ENCODE measurements around the gene CDCP2. TPM values are rescaled to one million over a fixed set of nuclear protein-coding genes. Genes with fewer than 3 reads are reported as not detected.
A peak's percentile ranks its signal among the peaks of the same experiment; 100 is the strongest.

The CDCP2 gene
- total RNA-seq, 4 donors from 2014 or later = not detected

DNA sequence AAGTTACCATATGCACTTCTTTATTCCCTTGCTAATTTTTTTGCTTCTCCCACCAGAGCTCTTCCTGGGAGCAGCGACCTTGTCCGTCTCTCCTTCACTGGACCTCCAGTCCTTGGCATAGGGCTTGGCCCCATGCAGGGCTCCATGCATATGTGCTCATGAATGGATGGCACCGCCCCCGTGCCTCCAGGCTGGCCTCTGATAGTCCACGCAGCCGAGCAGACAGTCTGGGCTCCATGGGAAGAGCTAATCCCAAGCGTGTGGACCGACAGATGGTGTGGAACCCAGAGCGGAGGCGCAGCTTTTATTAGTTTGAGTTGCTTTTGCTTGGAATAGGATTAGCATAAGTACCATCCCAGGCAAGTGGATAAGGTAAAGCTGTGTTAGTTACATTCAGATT lies 41.8 kb downstream of the CDCP2 start:
- Histone ChIP-seq H3K4me1 (no peaks in the 10 kb centered on the region), H3K4me3 (no peak overlapping the region), H3K36me3 (no peaks in the 10 kb centered on the region), H3K27me3 (no peaks in the 10 kb centered on the region), H3K27ac (no peak overlapping the region), H3K9me3 (no peaks in the 10 kb centered on the region)
- WGBS = 97% methylated on average over 10 of the region's 10 CpGs
- no peak for TF ChIP-seq POLR2AphosphoS5 (IDR thresholded peaks at IDR 0.05)
- no peak for TF ChIP-seq EP300 (IDR thresholded peaks at IDR 0.05)
- no peak for TF ChIP-seq POLR2A (IDR thresholded peaks at IDR 0.05)
- no peak for TF ChIP-seq CTCF (IDR thresholded peaks at IDR 0.05)
- peak in 1 of 2 donors; percentile 61 for DNase-seq (ENCODE audit: low spot score in 2 of 2)

GRCh38 chr1:54109129-54110090 lies 43.4 kb downstream of the CDCP2 start:
- H3K4me1 ChIP-seq = no peaks in the 10 kb centered on the region
- WGBS = 87% methylated on average over 6 of the region's 6 CpGs
- no peaks in the 10 kb centered on the region for H3K36me3 ChIP-seq
- H3K4me3 ChIP-seq = no peak overlapping the region
- TF ChIP-seq POLR2A (IDR thresholded peaks at IDR 0.05) = no peak
- no peak for TF ChIP-seq CTCF (IDR thresholded peaks at IDR 0.05)
- no peak for TF ChIP-seq EP300 (IDR thresholded peaks at IDR 0.05)
- no peak for TF ChIP-seq POLR2AphosphoS5 (IDR thresholded peaks at IDR 0.05)
- no peaks in the 10 kb centered on the region for H3K27me3 ChIP-seq
- DNase-seq (ENCODE audit: low spot score in 2 of 2) = no peak
- H3K9me3 ChIP-seq = no peaks in the 10 kb centered on the region
- no peak overlapping the region for H3K27ac ChIP-seq

GRCh38 chr1:54108156-54108555 lies 44.6 kb downstream of the CDCP2 start:
- Histone ChIP-seq H3K4me3 (no peak overlapping the region), H3K9me3 (no peaks in the 10 kb centered on the region), H3K36me3 (no peaks in the 10 kb centered on the region), H3K4me1 (no peaks in the 10 kb centered on the region), H3K27me3 (no peaks in the 10 kb centered on the region), H3K27ac (no peak overlapping the region)
- TF ChIP-seq POLR2A (IDR thresholded peaks at IDR 0.05) (no peak), CTCF (IDR thresholded peaks at IDR 0.05) (no peak), POLR2AphosphoS5 (IDR thresholded peaks at IDR 0.05) (no peak), EP300 (IDR thresholded peaks at IDR 0.05) (no peak)
- WGBS = 95% methylated on average over 3 of the region's 3 CpGs
- DNase-seq (ENCODE audit: low spot score in 2 of 2) = no peak

GRCh38 chr1:54107131-54107530 lies 45.7 kb downstream of the CDCP2 start:
- 45% methylated on average over 2 of the region's 2 CpGs for WGBS
- Histone ChIP-seq H3K36me3 (no peaks in the 10 kb centered on the region), H3K4me1 (no peaks in the 10 kb centered on the region), H3K9me3 (no peaks in the 10 kb centered on the region), H3K4me3 (no peak overlapping the region), H3K27me3 (no peaks in the 10 kb centered on the region), H3K27ac (no peak overlapping the region)
- no peak for DNase-seq (ENCODE audit: low spot score in 2 of 2)
- TF ChIP-seq EP300 (IDR thresholded peaks at IDR 0.05) (no peak), CTCF (IDR thresholded peaks at IDR 0.05) (no peak), POLR2A (IDR thresholded peaks at IDR 0.05) (no peak), POLR2AphosphoS5 (IDR thresholded peaks at IDR 0.05) (no peak)

DNA sequence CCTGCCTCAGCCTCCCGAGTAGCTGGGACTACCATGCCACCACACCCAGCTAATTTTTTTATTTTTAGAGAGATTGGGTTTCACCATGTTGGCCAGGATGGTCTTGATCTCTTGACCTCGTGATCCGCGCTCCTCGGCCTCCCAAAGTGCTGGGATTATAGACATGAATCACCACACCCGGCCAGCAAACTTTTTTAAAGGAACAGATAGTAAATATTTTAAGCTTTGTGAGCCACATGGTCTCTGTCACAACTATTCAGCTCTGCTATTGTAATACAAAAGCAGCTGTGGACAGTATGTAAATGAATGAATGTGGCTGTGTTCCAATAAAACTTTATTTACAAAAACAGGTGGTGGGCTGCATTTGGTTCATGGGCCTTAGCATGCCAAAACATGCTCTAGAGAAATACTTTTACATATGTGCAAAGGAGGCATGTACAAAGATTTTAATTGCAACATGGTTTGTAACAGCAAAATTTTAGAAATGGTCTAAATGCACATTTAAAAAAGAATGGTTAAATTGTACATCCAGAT lies 47.0 kb downstream of the CDCP2 start:
- Histone ChIP-seq H3K36me3 (no peaks in the 10 kb centered on the region), H3K9me3 (no peaks in the 10 kb centered on the region), H3K4me1 (no peaks in the 10 kb centered on the region), H3K27ac (no peak overlapping the region), H3K27me3 (no peaks in the 10 kb centered on the region), H3K4me3 (no peak overlapping the region)
- no peak for DNase-seq (ENCODE audit: low spot score in 2 of 2)
- TF ChIP-seq CTCF (IDR thresholded peaks at IDR 0.05) = no peak
- no peak for TF ChIP-seq EP300 (IDR thresholded peaks at IDR 0.05)
- TF ChIP-seq POLR2A (IDR thresholded peaks at IDR 0.05) = no peak
- no peak for TF ChIP-seq POLR2AphosphoS5 (IDR thresholded peaks at IDR 0.05)
- WGBS = 73% methylated on average over 6 of the region's 6 CpGs
